Measurements from ENCODE around the gene ASXL3. TPM values are rescaled to one million over a fixed set of nuclear protein-coding genes. Genes with fewer than 3 reads are reported as not detected.

The ASXL3 gene
- total and polyA plus RNA-seq, 2 donors from 2014 or later: 0.71 to 10.4 TPM

- H3K9ac ChIP-seq (ENCODE audit: low read length in 3 of 3): no peak overlapping the region
- DNase-seq (no peak), FAIRE-seq (no peak)
- no peaks in the 10 kb centered on the region for H3K4me1 ChIP-seq (ENCODE audit: control insufficient read depth in 2 of 3, insufficient read depth in 2 of 3, low read depth in 1 of 3, low read length in 3 of 3)
- no peaks in the 10 kb centered on the region for H3K27me3 ChIP-seq (ENCODE audit: control insufficient read depth, insufficient read depth, low read length)
- TF ChIP-seq CTCF (IDR thresholded peaks at IDR 0.05; ENCODE audit: borderline replicate concordance, extremely low read depth, insufficient read depth): no peak
- no peak overlapping the region for H3K27ac ChIP-seq (ENCODE audit: low read depth in 2 of 2, low read length in 2 of 2)
- intact Hi-C loops (cut with DNase I): no loop called here
- H3K9me3 ChIP-seq (ENCODE audit: control insufficient read depth in 2 of 3, insufficient read depth in 1 of 3, low read length in 3 of 3): no peaks in the 10 kb centered on the region
- no peak overlapping the region for H3K4me3 ChIP-seq (ENCODE audit: low read length in 3 of 3)
- no peaks in the 10 kb centered on the region for H3K36me3 ChIP-seq (ENCODE audit: control insufficient read depth in 2 of 3, insufficient read depth in 3 of 3, low read length in 3 of 3)
Observed at GRCh38 chr18:33664241-33664874, 86.3 kb downstream of the ASXL3 start.

GRCh38 chr18:33665187-33665586 lies 87.2 kb downstream of the ASXL3 start:
- Histone ChIP-seq H3K9me3 (ENCODE audit: control insufficient read depth in 2 of 3, insufficient read depth in 1 of 3, low read length in 3 of 3) (no peaks in the 10 kb centered on the region), H3K9ac (ENCODE audit: low read length in 3 of 3) (no peak overlapping the region), H3K4me1 (ENCODE audit: control insufficient read depth in 2 of 3, insufficient read depth in 2 of 3, low read depth in 1 of 3, low read length in 3 of 3) (no peaks in the 10 kb centered on the region), H3K27me3 (ENCODE audit: control insufficient read depth, insufficient read depth, low read length) (no peaks in the 10 kb centered on the region), H3K36me3 (ENCODE audit: control insufficient read depth in 2 of 3, insufficient read depth in 3 of 3, low read length in 3 of 3) (no peaks in the 10 kb centered on the region), H3K4me3 (ENCODE audit: low read length in 3 of 3) (no peak overlapping the region), H3K27ac (ENCODE audit: low read depth in 2 of 2, low read length in 2 of 2) (no peak overlapping the region)
- intact Hi-C loops (cut with DNase I): no loop called here
- no peak for DNase-seq
- no peak for FAIRE-seq
- TF ChIP-seq CTCF (IDR thresholded peaks at IDR 0.05; ENCODE audit: borderline replicate concordance, extremely low read depth, insufficient read depth): no peak

GRCh38 chr18:33665641-33666040 lies 87.6 kb downstream of the ASXL3 start:
- no peaks in the 10 kb centered on the region for H3K36me3 ChIP-seq (ENCODE audit: control insufficient read depth in 2 of 3, insufficient read depth in 3 of 3, low read length in 3 of 3)
- DNase-seq (no peak), FAIRE-seq (no peak)
- no peaks in the 10 kb centered on the region for H3K9me3 ChIP-seq (ENCODE audit: control insufficient read depth in 2 of 3, insufficient read depth in 1 of 3, low read length in 3 of 3)
- intact Hi-C loops (cut with DNase I): no loop called here
- no peak for TF ChIP-seq CTCF (IDR thresholded peaks at IDR 0.05; ENCODE audit: borderline replicate concordance, extremely low read depth, insufficient read depth)
- H3K27ac ChIP-seq (ENCODE audit: low read depth in 2 of 2, low read length in 2 of 2): no peak overlapping the region
- H3K4me1 ChIP-seq (ENCODE audit: control insufficient read depth in 2 of 3, insufficient read depth in 2 of 3, low read depth in 1 of 3, low read length in 3 of 3): no peaks in the 10 kb centered on the region
- H3K4me3 ChIP-seq (ENCODE audit: low read length in 3 of 3): no peak overlapping the region
- no peaks in the 10 kb centered on the region for H3K27me3 ChIP-seq (ENCODE audit: control insufficient read depth, insufficient read depth, low read length)
- H3K9ac ChIP-seq (ENCODE audit: low read length in 3 of 3): no peak overlapping the region

GRCh38 chr18:33666915-33667314 lies 88.9 kb downstream of the ASXL3 start:
- Histone ChIP-seq H3K9me3 (ENCODE audit: control insufficient read depth in 2 of 3, insufficient read depth in 1 of 3, low read length in 3 of 3) (no peaks in the 10 kb centered on the region), H3K27ac (ENCODE audit: low read depth in 2 of 2, low read length in 2 of 2) (no peak overlapping the region), H3K4me3 (ENCODE audit: low read length in 3 of 3) (no peak overlapping the region), H3K36me3 (ENCODE audit: control insufficient read depth in 2 of 3, insufficient read depth in 3 of 3, low read length in 3 of 3) (no peaks in the 10 kb centered on the region), H3K27me3 (ENCODE audit: control insufficient read depth, insufficient read depth, low read length) (no peaks in the 10 kb centered on the region), H3K4me1 (ENCODE audit: control insufficient read depth in 2 of 3, insufficient read depth in 2 of 3, low read depth in 1 of 3, low read length in 3 of 3) (no peaks in the 10 kb centered on the region), H3K9ac (ENCODE audit: low read length in 3 of 3) (no peak overlapping the region)
- FAIRE-seq (no peak), DNase-seq (no peak)
- intact Hi-C loops (cut with DNase I): no loop called here
- TF ChIP-seq CTCF (IDR thresholded peaks at IDR 0.05; ENCODE audit: borderline replicate concordance, extremely low read depth, insufficient read depth): no peak

Data from kidney (tissue), 14 donors.